Gastroesophageal sphincter (tissue), 3 donors: Measurements from ENCODE around the gene DCUN1D3.

Experiments
- CTCF ChIP-seq, 4 experiments: fragments of 200-600 bp in 2 of 4; fragments of 450-650 bp in 2 of 4; sonication (generic) in 1 of 4; IDR thresholded peaks; one replicate each; pipeline ENCODE4 v1.5.1; 2017 to 2019; ENCODE audit warnings: antibody characterized with exemption in 4 of 4, mild to moderate bottlenecking in 2 of 4, moderate library complexity in 2 of 4
- EP300 ChIP-seq: sonication (generic); formaldehyde crosslinking; IDR thresholded peaks from one replicate; pipeline ENCODE4 v1.6.1; 2017; ENCODE audit warnings: antibody characterized with exemption, mild to moderate bottlenecking
- POLR2A ChIP-seq, 2 donors: fragments of 450-650 bp; IDR thresholded peaks; one replicate each; pipeline ENCODE4 v1.6.1; 2017; ENCODE audit warnings: antibody characterized with exemption in 2 of 2, mild to moderate bottlenecking in 2 of 2, moderate library complexity in 1 of 2

GRCh38 chr16:20930365-20930690, 30.2 kb upstream of the DCUN1D3 start:
- TF ChIP-seq CTCF (IDR thresholded peaks at IDR 0.05), result no peak
- no peak for TF ChIP-seq POLR2A (IDR thresholded peaks at IDR 0.05)
- no peak for TF ChIP-seq EP300
